ENCODE results near the gene EDIL3. TPM values are rescaled to one million over a fixed set of nuclear protein-coding genes. Genes with fewer than 3 reads are reported as not detected.

The EDIL3 gene
- total RNA-seq, 1 experiment from 2014 or later: 0.32 TPM

GRCh38 chr5:84281383-84281782 is 103.3 kb downstream of the EDIL3 start:
- DNase-seq (ENCODE audit: low read depth, low spot score): no peak
- POLR2A ChIA-PET: no interaction called here
- Histone ChIP-seq H3K9ac (ENCODE audit: low read length) (no peak overlapping the region), H3K27me3 (ENCODE audit: insufficient read depth, low read length) (no peaks in the 10 kb centered on the region), H3K36me3 (ENCODE audit: control insufficient read depth in 1 of 2, insufficient read depth in 2 of 2, low read length in 2 of 2) (no peaks in the 10 kb centered on the region), H3K9me3 (ENCODE audit: control insufficient read depth in 1 of 2, insufficient read depth in 1 of 2, low read depth in 1 of 2, low read length in 2 of 2) (no peaks in the 10 kb centered on the region), H4K20me1 (ENCODE audit: insufficient read depth) (no peaks in the 10 kb centered on the region), H3K4me1 (ENCODE audit: control insufficient read depth in 1 of 2, insufficient read depth in 2 of 2, low read length in 2 of 2) (no peaks in the 10 kb centered on the region), H3K4me2 (ENCODE audit: low read length) (no peak overlapping the region), H2AFZ (ENCODE audit: low read depth, low read length, poor library complexity, severe bottlenecking) (no peak overlapping the region), H3K4me3 (replicated peaks in 1 of 2; ENCODE audit: low read depth in 1 of 2, low read length in 2 of 2) (no peak overlapping the region), H3K79me2 (ENCODE audit: insufficient read depth, low read length) (no peaks in the 10 kb centered on the region), H3K27ac (ENCODE audit: low read depth, low read length) (no peak overlapping the region), H3K9me2 (ENCODE audit: insufficient read depth) (no peaks in the 10 kb centered on the region)
- CTCF ChIA-PET: no interaction called here
- TF ChIP-seq REST (IDR thresholded peaks at IDR 0.05; ENCODE audit: low read depth) (no peak), EZH2phosphoT487 (IDR thresholded peaks at IDR 0.05; ENCODE audit: borderline replicate concordance) (no peak), TCF7L2 (IDR thresholded peaks at IDR 0.05; ENCODE audit: borderline replicate concordance, extremely low read depth, insufficient read depth, insufficient read length) (no peak)
- RAD21 ChIA-PET (ENCODE audit: low non-redundant PET in 1 of 2, low total read pairs in 2 of 2, uncharacterized antibody in 2 of 2, unreplicated experiment in 2 of 2): no interaction called here
- intact Hi-C loops (cut with micrococcal nuclease): no loop called here
- BruUV-seq (replicated peaks): no TSS peak
- no peak for ATAC-seq

- RAD21 ChIA-PET (ENCODE audit: low non-redundant PET in 1 of 2, low total read pairs in 2 of 2, uncharacterized antibody in 2 of 2, unreplicated experiment in 2 of 2): no interaction called here
- POLR2A ChIA-PET: interaction anchor here (1.1 kb wide), 1 partner anchor 10 kb away, joined by 3 read pairs; no protein-coding TSS in a partner anchor
- DNase-seq (ENCODE audit: low read depth, low spot score) (no peak), ATAC-seq (no peak)
- CTCF ChIA-PET: no interaction called here
- Histone ChIP-seq H3K79me2 (ENCODE audit: insufficient read depth, low read length) (no peaks in the 10 kb centered on the region), H3K36me3 (ENCODE audit: control insufficient read depth in 1 of 2, insufficient read depth in 2 of 2, low read length in 2 of 2) (no peaks in the 10 kb centered on the region), H4K20me1 (ENCODE audit: insufficient read depth) (no peaks in the 10 kb centered on the region), H3K4me3 (replicated peaks in 1 of 2; ENCODE audit: low read depth in 1 of 2, low read length in 2 of 2) (no peak overlapping the region), H3K9me3 (ENCODE audit: control insufficient read depth in 1 of 2, insufficient read depth in 1 of 2, low read depth in 1 of 2, low read length in 2 of 2) (no peaks in the 10 kb centered on the region), H2AFZ (ENCODE audit: low read depth, low read length, poor library complexity, severe bottlenecking) (no peak overlapping the region), H3K9ac (ENCODE audit: low read length) (no peak overlapping the region), H3K4me1 (ENCODE audit: control insufficient read depth in 1 of 2, insufficient read depth in 2 of 2, low read length in 2 of 2) (no peaks in the 10 kb centered on the region), H3K9me2 (ENCODE audit: insufficient read depth) (no peaks in the 10 kb centered on the region), H3K4me2 (ENCODE audit: low read length) (no peak overlapping the region), H3K27ac (ENCODE audit: low read depth, low read length) (no peak overlapping the region), H3K27me3 (ENCODE audit: insufficient read depth, low read length) (no peaks in the 10 kb centered on the region)
- no TSS peak for BruUV-seq (replicated peaks)
- intact Hi-C loops (cut with micrococcal nuclease): loop anchor here (10.0 kb wide), 1 partner anchor 166 kb away; no protein-coding TSS in a partner anchor
- TF ChIP-seq ELF1 (IDR thresholded peaks at IDR 0.05; ENCODE audit: borderline replicate concordance, low read depth) (no peak), EGR1 (IDR thresholded peaks at IDR 0.05; ENCODE audit: low read depth) (no peak)
Measured at GRCh38 chr5:84279234-84279633, 105.4 kb downstream of the EDIL3 start.

All from HCT116 (cell line).